Stimulated activated CD4-positive, alpha-beta T cell treated with anti-CD3 and anti-CD28 coated beads, Interleukin-15, amount 100 ng/mL, for 48 hours (primary cell): ENCODE data around the gene ZNF594.
"Not testable (repeated sequence)": the region's sequence is repeated elsewhere in the genome, so short reads cannot be mapped to it uniquely, and the experiment has no call there.

Source experiments
- DNase-seq, 2 donors: peaks; one replicate each; pipeline ENCODE4 v3.0.0-alpha.2; 2020; ENCODE audit warnings: low read depth in 2 of 2

ZNF594 gene

GRCh38 chr17:5201011-5201410 is 9.3 kb upstream of the ZNF594 start:
- no peak for DNase-seq

DNA sequence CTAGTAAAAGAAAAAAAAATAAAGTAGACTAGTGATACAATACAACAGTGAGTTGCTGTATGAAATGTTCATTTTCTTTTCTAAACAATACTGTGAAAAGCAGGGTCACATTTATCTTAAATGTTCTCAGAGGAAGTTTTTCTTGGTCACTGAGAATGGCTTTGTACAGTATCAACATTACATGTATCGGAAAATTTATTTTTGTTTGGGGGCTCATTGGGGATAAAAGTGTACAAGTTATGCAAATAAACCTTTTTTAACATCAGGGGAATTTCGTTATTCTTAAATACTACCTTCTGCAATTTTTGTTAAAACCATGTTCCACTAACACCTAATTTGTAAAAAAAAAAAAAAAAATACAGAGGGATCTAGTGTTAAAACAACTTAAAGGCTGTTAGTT is 8.7 kb upstream of the ZNF594 start:
- DNase-seq: no peak

DNA sequence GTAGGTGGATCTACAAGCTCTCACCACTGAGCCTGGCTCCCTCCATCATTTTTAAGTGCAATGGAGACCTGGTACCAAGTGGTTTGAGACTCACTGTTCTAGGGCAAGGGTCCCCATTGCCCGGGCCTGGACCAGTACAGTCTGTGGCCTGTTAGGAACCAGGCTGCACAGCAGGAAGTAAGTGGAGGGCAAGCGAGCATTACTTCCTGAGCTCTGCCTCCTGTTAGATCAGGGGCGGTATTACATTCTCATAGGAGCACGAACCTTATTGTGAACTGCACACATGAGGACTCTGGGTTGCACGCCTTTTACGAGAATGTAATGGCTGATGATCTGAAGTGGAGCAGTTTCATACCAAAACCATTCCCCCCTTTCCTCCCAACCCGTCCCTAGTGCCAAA is 6.8 kb upstream of the ZNF594 start:
- DNase-seq: no peak

DNA sequence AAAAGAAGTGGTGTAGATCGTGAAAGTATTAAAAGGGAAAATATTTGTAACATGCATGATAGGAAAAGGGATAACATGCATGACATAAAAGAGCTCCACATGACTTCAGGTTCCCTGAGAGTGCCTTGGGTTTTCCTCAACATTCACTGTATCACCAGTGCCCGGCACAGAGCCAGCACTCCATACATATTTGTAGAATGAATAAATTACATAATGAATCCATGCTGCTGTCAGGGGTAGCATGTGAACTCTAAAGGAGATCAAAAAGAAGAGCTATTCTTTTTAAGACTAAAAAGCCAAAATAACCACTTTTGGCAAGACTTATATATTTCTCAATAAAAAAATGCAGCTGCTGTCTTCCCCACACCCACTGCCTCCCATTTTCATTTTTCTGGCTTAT is 2.7 kb upstream of the ZNF594 start:
- DNase-seq: no peak

GRCh38 chr17:5184288-5184687 is 7.4 kb downstream of the ZNF594 start:
- DNase-seq: no peak

DNA sequence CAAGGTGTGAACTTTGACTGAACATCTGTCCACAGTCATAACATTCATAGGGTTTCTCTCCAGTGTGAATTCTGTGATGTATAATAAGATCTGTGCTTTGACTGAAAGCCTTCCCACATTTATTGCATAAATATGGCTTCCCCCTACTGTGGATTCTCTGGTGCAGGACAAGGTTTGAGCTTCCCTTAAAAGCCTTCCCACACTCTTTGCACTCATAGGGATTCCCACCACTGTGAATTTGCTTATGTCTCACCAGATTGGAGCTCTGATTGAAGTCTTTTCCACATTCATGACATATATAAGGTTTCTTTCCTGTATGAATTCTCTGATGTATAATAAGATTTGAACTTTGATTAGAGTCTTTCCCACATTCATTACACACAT is 8.3 kb downstream of the ZNF594 start:
- DNase-seq: no peak

DNA sequence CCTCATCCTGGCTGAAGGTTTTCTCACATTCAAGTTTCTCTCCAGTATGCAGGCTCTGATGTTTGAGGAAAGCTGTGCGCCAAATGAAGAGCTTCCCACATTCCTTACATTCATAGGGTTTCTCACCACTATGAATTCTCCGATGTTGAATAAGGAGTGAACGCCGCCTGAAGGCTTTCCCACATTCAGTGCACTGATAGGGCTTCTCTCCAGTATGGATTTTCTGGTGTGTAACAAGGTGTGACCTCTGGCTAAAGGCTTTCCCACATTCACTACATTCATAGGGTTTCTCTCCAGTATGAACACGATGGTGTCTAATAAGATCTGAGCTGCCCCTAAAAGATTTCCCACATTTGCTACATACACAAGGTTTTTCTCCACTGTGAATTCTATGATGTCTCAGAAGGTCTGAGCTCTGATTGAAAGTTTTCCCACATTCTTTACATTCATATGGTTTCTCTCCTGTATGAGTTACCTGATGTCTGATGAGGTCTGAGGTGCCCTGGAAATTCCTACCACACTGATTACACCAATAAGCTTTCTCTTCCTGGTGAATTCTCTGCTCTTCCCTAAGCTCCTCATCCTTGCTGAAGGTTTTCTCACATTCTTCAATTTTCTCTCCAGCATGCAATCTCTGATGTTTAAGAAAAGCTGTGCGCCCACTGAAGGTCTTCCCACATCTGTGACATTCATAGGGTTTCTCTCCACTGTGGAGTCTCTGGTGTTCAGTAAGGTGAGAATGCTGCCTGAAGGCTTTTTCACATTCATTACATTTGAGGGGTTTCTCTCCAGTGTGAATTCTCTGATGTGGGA is 8.9 kb downstream of the ZNF594 start:
- no peak for DNase-seq

- DNase-seq: no peak
Measured at GRCh38 chr17:5181509-5182305, 10.0 kb downstream of the ZNF594 start.

- no peak for DNase-seq
Measured at GRCh38 chr17:5179003-5179402, 12.7 kb downstream of the ZNF594 start.

DNA sequence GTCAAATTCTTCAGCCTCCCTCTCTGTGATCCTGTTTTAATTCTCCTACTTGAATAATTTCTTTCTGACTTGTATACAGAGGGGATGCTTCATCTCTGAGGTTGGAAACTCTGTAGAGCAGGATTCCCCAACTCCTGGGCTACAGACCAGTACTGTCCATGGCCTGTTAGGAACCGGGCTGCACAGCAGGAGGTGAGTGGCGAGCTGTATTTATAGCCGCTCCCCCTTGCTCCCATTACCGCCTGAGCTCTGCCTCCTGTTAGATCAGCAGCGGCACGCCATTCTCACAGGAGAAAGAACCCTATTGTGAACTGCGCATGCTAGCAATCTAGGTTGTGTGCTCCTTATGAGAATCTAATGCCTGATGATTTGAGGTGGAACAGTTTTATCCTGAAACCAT is 16.6 kb downstream of the ZNF594 start:
- DNase-seq: not testable (repeated sequence)

- not testable (repeated sequence) for DNase-seq
Measured at GRCh38 chr17:5165791-5166564, 25.7 kb downstream of the ZNF594 start.

DNA sequence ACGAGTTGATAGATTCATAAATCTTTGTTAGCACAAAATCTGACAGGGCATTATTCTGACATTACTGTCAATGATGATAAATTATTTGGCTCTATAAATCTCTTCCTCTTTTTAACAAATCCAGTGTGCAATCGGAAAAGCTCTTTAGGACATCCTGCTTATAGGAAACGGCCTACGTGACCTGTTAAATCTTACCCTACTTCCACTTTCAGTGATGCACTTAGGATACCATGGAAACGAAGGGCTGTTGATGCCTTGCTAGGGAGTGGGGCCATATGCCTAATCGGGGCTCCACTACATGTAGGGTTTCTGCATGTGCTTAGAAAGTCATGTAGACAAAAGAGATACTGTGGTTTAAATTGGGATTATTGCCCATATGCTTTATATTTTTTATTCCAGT is 27.2 kb downstream of the ZNF594 start:
- no peak for DNase-seq

GRCh38 chr17:5161793-5162192 is 29.9 kb downstream of the ZNF594 start:
- not testable (repeated sequence) for DNase-seq

- DNase-seq: not testable (repeated sequence)
Measured at GRCh38 chr17:5160702-5161101, 31.0 kb downstream of the ZNF594 start.

- not testable (repeated sequence) for DNase-seq
Measured at GRCh38 chr17:5146122-5146521, 45.5 kb downstream of the ZNF594 start.

DNA sequence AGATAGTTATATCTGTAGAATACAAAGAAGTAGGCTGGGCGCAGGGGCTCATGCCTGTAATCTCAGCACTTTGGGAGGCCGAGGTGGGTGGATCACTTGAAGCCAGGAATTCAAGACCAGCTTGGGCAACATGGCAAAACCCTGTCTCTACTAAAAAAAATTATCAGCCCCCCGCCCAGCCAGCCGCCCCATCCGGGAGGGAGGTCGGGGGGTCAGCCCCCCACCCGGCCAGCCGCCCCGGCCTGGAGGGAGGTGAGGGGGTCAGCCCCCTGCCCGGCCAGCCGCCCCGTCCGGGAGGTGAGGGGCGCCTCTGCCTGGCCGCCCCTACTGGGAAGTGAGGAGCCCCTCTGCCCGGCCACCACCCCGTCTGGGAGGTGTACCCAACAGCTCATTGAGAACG is 48.8 kb downstream of the ZNF594 start:
- not testable (repeated sequence) for DNase-seq

- DNase-seq: no peak
Measured at GRCh38 chr17:5139458-5139732, 52.3 kb downstream of the ZNF594 start.

- DNase-seq: no peak
Measured at GRCh38 chr17:5138616-5139457, 52.8 kb downstream of the ZNF594 start.

GRCh38 chr17:5138198-5138544 is 53.5 kb downstream of the ZNF594 start:
- not testable (repeated sequence) for DNase-seq

DNA sequence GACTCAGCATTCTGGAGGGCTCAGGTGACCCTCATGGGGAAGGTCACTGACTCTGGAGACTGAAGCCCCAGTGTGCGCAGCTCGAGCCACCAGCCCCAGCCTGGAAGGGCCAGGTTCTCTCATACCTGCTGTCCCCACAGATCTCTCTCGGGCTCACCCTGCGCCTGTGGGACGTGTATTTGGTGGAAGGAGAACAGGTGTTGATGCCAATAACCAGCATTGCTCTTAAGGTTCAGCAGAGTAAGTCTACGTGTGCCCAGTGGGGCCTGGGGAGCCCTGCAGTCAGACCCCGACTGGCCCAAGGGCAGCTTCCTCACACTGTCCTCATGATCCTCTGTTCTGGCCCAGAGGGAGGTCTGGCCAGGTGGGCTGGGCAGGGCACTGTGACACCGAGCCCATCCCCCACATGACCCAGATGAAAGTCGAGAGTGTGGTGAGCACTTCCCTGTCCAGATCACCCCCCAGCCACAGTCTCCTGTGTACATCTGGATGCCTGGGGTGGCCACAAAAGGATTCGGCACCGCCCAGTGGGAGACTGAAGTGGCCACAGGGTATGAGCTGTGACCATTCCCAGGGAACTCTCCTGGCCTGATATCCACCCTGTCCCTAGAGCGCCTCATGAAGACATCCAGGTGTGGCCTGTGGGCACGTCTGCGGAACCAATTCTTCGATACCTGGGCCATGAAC is 54.0 kb downstream of the ZNF594 start:
- not testable (repeated sequence) for DNase-seq
